NT2/D1 (cell line): Measurements from ENCODE around the gene CD47.
A peak's percentile ranks its signal among the peaks of the same experiment; 100 is the strongest.

Experiments
- DNase-seq: peaks from one replicate; pipeline ENCODE4 v3.0.0-alpha.2; 2011; ENCODE audit warnings: low read depth, low spot score
- H3K27me3 ChIP-seq: 2 replicates; pipeline ENCODE4 v1.6.0; 2011; ENCODE audit warnings: mild to moderate bottlenecking; ENCODE audit not compliant: insufficient read length, insufficient read depth
- H3K36me3 ChIP-seq: 2 replicates; pipeline ENCODE4 v1.6.1; 2011; ENCODE audit warnings: mild to moderate bottlenecking, low read length, mixed read lengths; ENCODE audit not compliant: insufficient read depth, insufficient read length
- H3K4me1 ChIP-seq: 2 replicates; pipeline ENCODE4 v1.5.1; 2011; ENCODE audit not compliant: insufficient read depth, insufficient read length
- H3K4me3 ChIP-seq: 2 replicates; pipeline ENCODE4 v1.5.1; 2011; ENCODE audit warnings: low read depth; ENCODE audit not compliant: insufficient read length
- H3K9ac ChIP-seq: 2 replicates; pipeline ENCODE4 v1.6.0; 2011; ENCODE audit warnings: low read depth; ENCODE audit not compliant: insufficient read length
- H3K9me3 ChIP-seq: 2 replicates; pipeline ENCODE4 v1.5.1; 2011; ENCODE audit warnings: mild to moderate bottlenecking, low read length; ENCODE audit not compliant: insufficient read depth
- SUZ12 ChIP-seq: IDR thresholded peaks from 2 replicates; pipeline ENCODE4 v1.6.1; 2011; ENCODE audit not compliant: insufficient read length, insufficient read depth; ENCODE audit errors: extremely low read depth
- YY1 ChIP-seq: IDR thresholded peaks from 2 replicates; pipeline ENCODE4 v1.6.1; 2011; ENCODE audit not compliant: insufficient read length, insufficient read depth
- ZNF274 ChIP-seq: IDR thresholded peaks from 2 replicates; pipeline ENCODE4 v1.6.1; 2011; ENCODE audit warnings: mild to moderate bottlenecking, low read depth, low read length

The CD47 gene

DNA sequence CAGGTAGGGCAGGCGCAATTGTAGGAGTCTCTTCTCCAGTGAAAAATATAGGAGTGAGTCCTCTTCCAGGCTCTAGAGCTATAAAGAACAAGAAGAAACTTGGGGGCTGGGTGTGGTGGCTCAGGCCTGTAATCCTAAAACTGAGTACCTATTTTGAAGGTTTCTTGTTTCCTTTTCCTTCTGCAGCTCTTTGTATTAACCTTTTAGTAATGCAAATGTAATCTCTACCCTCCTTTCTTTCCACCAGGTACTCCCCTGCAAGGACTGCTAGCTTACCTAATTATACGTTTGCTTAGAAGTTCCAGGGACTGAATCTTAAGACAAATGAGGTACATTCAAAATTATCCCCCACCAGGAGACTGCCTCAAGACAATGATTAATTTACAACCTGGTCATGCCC is 75.9 kb downstream of the CD47 start:
- DNase-seq: peak; percentile 6
- Histone ChIP-seq H3K4me3 (no peak overlapping the region), H3K4me1 (no peaks in the 10 kb centered on the region)

DNA sequence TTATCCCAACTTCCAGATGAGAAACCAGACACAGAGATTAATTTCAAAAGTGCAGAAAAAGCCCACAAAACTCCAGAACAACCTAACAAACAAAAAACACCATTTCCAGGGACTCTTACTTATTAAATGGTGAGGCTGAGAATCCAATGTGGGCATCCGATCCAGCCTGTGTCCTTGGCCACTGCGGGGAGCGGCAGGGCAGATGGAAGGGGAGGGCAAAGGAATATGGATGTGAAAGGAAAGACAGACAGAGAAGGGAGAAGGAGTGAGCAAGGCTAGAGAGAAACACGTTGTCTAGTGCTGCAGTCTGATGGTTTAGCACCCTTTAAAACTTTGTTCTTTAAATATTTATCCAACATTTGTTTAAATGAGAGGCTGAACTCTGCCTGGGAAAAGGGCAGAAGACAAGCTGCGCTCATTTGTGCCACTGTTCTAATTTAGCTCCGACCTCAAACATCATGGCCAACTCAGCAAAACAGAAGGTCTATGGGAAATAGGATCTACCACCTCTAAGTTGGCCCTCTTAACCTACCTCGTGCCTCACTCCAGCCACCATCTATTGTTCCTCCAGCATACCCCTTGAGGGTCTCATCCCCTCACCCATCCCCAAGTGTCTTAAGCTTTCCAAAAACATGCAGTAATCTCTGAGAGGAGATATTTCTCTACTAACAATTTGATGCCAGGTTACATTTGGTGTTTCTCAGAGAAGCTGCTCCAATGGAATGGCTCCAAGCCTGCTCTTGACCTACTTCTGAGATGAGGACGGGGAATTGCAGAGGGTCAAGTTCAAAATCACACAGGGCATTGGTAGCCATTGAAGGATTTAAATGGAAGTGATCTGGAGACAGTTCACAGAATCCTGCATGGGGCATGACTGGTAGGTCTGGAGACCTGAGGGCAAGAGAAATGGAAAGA is 77.4 kb downstream of the CD47 start:
- no peak for TF ChIP-seq ZNF274
- no peak for TF ChIP-seq YY1
- no peak for TF ChIP-seq SUZ12
- no peaks in the 10 kb centered on the region for H3K27me3 ChIP-seq
- no peak overlapping the region for H3K9ac ChIP-seq
- DNase-seq: no peak
- H3K4me3 ChIP-seq: no peak overlapping the region
- H3K9me3 ChIP-seq: no peaks in the 10 kb centered on the region
- H3K4me1 ChIP-seq: no peaks in the 10 kb centered on the region
- H3K36me3 ChIP-seq: no peaks in the 10 kb centered on the region

More for the DNA sequence above, 75.9 kb downstream of the CD47 start:
- Histone ChIP-seq H3K9ac (no peak overlapping the region), H3K27me3 (no peaks in the 10 kb centered on the region), H3K9me3 (no peaks in the 10 kb centered on the region), H3K36me3 (no peaks in the 10 kb centered on the region)
- TF ChIP-seq YY1: no peak
- TF ChIP-seq SUZ12: no peak

DNA sequence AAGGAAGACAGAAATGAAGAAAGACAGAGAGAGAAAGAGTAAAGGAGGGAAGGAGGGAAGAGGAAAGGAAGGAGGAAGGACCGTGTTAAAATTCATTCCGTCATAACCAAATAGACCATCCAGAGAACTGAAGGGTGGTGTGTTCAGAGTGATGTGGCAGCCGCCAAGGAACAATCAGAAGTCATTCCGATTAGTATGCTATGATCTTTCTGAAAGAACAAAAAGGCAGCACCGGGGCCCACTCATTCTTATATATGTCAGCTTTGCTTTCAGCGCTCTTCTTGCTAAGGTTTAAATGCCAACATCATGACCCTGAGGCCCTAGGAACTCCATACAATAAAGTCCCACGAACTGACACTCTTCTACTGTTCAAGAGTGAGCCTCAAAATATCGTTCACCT is 78.5 kb downstream of the CD47 start:
- Histone ChIP-seq H3K27me3 (no peaks in the 10 kb centered on the region), H3K36me3 (no peaks in the 10 kb centered on the region), H3K9me3 (no peaks in the 10 kb centered on the region), H3K9ac (no peak overlapping the region), H3K4me1 (no peaks in the 10 kb centered on the region), H3K4me3 (no peak overlapping the region)
- DNase-seq: no peak
- TF ChIP-seq YY1: no peak

DNA sequence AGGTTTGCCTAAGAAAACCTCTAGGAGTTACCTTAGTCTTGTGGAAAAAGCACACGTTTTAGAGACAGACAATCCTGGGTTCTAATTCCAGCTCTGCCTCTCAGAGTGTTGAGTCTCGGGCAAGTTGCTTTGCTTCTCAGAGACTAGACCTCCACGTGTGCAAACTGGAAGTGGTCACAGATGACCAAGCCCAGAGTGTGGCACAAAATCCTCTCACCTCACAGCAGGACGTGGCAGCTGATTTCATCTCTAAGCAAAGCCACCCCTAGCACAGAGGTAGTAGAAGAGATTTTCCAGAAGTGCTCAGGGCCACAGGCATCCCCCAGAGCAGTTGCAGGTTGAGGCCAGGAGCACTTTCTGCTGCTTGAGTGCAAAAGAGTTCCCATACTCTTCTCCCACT is 79.2 kb downstream of the CD47 start:
- DNase-seq: no peak
- H3K9ac ChIP-seq: no peak overlapping the region
- H3K27me3 ChIP-seq: no peaks in the 10 kb centered on the region
- H3K9me3 ChIP-seq: no peaks in the 10 kb centered on the region
- no peaks in the 10 kb centered on the region for H3K36me3 ChIP-seq
- TF ChIP-seq YY1 (no peak), SUZ12 (no peak), ZNF274 (no peak)
- no peak overlapping the region for H3K4me3 ChIP-seq
- no peaks in the 10 kb centered on the region for H3K4me1 ChIP-seq

DNA sequence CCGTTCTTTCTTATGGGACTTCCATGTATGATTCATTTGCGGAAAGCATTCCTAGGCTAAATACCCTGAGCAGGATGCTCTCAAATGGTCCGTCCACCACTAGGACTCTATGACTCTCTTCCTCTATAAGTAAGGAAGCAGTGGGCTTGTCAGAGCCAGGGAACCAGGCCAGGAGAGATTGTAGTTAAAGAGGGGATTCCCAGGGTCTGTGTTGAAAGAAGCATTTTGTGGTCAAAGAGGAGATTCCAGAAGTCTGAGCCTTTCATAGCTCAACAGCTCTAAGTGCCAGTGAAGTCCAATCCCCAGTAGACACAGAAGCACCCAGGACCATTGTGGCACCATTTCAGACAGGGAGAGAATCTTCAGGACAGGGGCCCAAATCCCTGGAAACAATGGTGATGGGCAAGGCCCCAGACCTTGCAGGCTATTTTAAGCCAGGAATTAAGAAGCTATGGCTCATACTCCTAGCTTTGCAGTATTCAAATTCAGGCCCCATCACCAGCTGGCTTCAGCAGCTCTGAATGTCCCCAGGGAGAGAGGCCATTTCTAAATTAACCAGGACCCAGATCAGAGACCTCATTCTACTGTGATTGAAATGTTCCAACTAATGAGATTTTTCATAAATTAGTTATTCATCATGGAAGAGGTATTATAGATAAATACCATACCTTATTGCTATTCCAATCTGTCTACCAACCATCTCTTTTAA is 81.7 kb downstream of the CD47 start:
- Histone ChIP-seq H3K36me3 (no peaks in the 10 kb centered on the region), H3K4me1 (peaks cover 8% of the 10 kb centered on the region), H3K9me3 (no peaks in the 10 kb centered on the region), H3K4me3 (no peak overlapping the region), H3K9ac (no peak overlapping the region), H3K27me3 (no peaks in the 10 kb centered on the region)
- no peak for DNase-seq
- TF ChIP-seq SUZ12 (no peak), ZNF274 (no peak), YY1 (no peak)

DNA sequence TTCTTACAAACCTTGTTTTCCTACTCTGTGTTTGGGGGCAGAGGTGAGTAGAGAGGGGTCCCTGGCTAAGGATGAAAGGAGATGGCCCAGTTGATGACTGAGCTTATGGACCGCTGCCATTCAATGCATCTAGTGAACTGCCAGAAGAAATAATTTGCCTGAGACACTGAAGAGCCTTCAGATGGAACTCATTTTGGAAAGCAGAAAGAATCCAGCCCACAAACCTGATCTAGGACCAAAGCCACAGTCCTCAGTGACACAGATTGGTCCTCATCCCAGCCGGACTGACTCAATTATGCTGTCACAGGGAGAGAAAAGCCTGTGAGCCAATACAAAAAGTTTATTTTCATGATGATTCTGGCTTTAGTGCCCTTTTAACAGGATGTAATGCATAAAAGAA is 82.7 kb downstream of the CD47 start:
- H3K9me3 ChIP-seq: no peaks in the 10 kb centered on the region
- H3K9ac ChIP-seq: no peak overlapping the region
- no peaks in the 10 kb centered on the region for H3K27me3 ChIP-seq
- TF ChIP-seq YY1 (no peak), ZNF274 (no peak), SUZ12 (no peak)
- H3K4me3 ChIP-seq: no peak overlapping the region
- H3K36me3 ChIP-seq: no peaks in the 10 kb centered on the region
- peaks cover 8% of the 10 kb centered on the region for H3K4me1 ChIP-seq
- no peak for DNase-seq

DNA sequence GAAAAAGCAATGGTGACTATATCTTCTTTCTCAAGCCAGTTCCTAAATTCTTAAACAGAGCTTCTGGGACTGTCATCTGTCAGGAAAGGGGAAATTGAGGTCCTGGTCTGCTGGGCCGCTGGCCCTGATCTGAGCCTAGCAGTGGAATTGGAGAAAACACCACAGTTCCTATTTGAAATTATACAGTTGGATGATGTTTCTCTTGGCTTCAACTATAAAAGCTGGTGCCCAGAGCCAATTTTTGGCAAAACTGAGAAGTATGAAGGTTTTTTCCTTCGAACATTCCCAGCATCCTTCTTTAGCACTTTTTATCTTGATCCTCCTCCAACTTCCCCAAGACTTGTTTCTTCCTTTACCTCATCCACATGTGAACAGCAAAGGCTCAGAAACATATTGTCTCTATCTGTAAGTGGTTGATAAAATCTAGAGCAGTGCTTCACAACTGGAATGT is 83.9 kb downstream of the CD47 start:
- H3K27me3 ChIP-seq: no peaks in the 10 kb centered on the region
- TF ChIP-seq YY1 (no peak), SUZ12 (no peak), ZNF274 (no peak)
- H3K36me3 ChIP-seq: no peaks in the 10 kb centered on the region
- H3K9ac ChIP-seq: no peak overlapping the region
- peaks cover 8% of the 10 kb centered on the region for H3K4me1 ChIP-seq
- H3K9me3 ChIP-seq: no peaks in the 10 kb centered on the region
- DNase-seq: no peak
- H3K4me3 ChIP-seq: no peak overlapping the region
